HK-2 (cell line): Measurements from ENCODE around the gene BGLAP.

Experiments used
- DNase-seq: peaks from one replicate; pipeline ENCODE4 v3.0.0-alpha.2; 2018; ENCODE audit not compliant: unreplicated experiment

The BGLAP gene

GRCh38 chr1:156291226-156292061, 49.5 kb downstream of the BGLAP start:
- DNase-seq: peak; percentile 42
